Colonic mucosa (tissue), 4 donors: ENCODE measurements around the gene SIVA1. TPM values are rescaled to one million over a fixed set of nuclear protein-coding genes. Genes with fewer than 3 reads are reported as not detected.

Experiments used
- DNase-seq: peaks from one replicate; pipeline ENCODE4 v3.0.0-alpha.2; 2020
- H3K27ac ChIP-seq: fragments of 200-600 bp; one replicate; pipeline ENCODE4 v1.8.0; 2021
- H3K27me3 ChIP-seq: fragments of 200-600 bp; one replicate; pipeline ENCODE4 v1.8.0; 2021
- H3K36me3 ChIP-seq: fragments of 200-600 bp; one replicate; pipeline ENCODE4 v1.8.0; 2021
- H3K4me1 ChIP-seq: fragments of 200-600 bp; one replicate; pipeline ENCODE4 v1.8.0; 2021; ENCODE audit warnings: mild to moderate bottlenecking
- H3K4me3 ChIP-seq: fragments of 200-600 bp; one replicate; pipeline ENCODE4 v1.8.0; 2021
- H3K9ac ChIP-seq, 2 donors: one replicate each; pipeline ENCODE4 v1.7.0; 2013; ENCODE audit warnings: control low read depth in 2 of 2, low read depth in 2 of 2, low read length in 2 of 2
- H3K9me3 ChIP-seq: fragments of 200-600 bp; one replicate; pipeline ENCODE4 v1.8.0; 2021
- intact Hi-C: fragments of 100-400 bp; cut with DNase I; formaldehyde crosslinking; loops from one replicate; pipeline ENCODE4 v1.14.1; 2022
- total RNA-seq, 2 donors: library from RNA; stranded (reverse); fragmentation: NEBNext Ultra II Directional in 1 of 2; extraction: Animal tissue kit (Norgen Biotek cat#: 25700) in 1 of 2; gene quantifications; one replicate each; pipeline ENCODE4 v1.2.1, GENCODE V29; 2021
- TF ChIP-seq, protein P1 (sequence below): fragments of 200-600 bp; IDR thresholded peaks from one replicate; pipeline ENCODE4 v1.8.0; 2022; ENCODE audit warnings: antibody characterized with exemption, mild to moderate bottlenecking
- donor health status: healthy.
- donor health status: DM: no; HTN: no; CAD: no.
- donor health status: DM: no; HTN: no; CAD: no.

The SIVA1 gene
- total RNA-seq, 2 donors from 2014 or later: 58.8 to 153 TPM

DNA sequence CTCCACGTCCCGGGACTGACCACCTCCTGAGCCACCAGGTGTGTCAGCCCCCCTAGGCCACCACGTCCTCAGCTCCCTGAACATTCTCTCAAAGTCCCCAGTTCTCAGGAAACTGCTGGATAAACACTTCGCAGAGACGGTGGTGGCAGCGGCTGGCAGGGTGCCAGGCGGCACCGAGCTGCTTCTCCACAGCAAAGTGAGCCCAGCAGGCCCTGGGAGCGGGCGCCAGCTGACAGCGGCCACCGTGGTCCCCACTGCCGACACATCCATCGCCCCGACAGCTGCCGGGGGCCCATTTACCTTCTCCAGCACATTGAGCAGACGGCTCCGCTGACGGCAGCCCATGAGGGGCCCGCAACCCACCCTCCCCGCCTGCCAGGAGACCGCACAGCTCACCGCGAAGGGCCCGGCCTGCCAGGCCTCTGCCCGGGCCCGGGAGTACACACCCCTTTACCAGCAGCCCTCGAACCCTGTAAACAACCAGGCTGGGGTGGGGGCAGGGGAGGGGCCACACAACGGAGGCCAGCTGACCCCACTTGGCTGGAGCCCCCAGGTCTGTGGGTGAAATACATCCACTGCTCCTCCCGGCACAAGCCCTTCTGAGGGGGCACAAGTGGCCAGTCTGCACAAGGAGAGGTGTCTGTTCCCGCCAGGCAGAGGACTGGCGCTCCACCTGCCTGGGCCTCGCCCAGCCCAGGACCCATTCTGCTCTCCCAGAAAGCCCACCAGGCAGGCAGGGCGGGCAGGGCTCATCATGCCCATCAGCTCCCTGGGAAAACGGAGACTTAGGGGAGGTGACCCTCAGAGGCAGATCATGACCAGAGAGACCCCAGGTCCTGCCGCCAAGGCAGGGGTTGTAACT lies 32.1 kb downstream of the SIVA1 start:
- intact Hi-C loops: no loop called here
- Histone ChIP-seq H3K36me3 (peaks cover 2% of the 10 kb centered on the region), H3K9me3 (no peaks in the 10 kb centered on the region), H3K27ac (no peak overlapping the region), H3K9ac (no peak overlapping the region), H3K4me1 (no peaks in the 10 kb centered on the region), H3K27me3 (no peaks in the 10 kb centered on the region), H3K4me3 (no peak overlapping the region)
- TF ChIP-seq, protein P1, sequence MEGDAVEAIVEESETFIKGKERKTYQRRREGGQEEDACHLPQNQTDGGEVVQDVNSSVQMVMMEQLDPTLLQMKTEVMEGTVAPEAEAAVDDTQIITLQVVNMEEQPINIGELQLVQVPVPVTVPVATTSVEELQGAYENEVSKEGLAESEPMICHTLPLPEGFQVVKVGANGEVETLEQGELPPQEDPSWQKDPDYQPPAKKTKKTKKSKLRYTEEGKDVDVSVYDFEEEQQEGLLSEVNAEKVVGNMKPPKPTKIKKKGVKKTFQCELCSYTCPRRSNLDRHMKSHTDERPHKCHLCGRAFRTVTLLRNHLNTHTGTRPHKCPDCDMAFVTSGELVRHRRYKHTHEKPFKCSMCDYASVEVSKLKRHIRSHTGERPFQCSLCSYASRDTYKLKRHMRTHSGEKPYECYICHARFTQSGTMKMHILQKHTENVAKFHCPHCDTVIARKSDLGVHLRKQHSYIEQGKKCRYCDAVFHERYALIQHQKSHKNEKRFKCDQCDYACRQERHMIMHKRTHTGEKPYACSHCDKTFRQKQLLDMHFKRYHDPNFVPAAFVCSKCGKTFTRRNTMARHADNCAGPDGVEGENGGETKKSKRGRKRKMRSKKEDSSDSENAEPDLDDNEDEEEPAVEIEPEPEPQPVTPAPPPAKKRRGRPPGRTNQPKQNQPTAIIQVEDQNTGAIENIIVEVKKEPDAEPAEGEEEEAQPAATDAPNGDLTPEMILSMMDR: no peak
- no peak for DNase-seq

DNA sequence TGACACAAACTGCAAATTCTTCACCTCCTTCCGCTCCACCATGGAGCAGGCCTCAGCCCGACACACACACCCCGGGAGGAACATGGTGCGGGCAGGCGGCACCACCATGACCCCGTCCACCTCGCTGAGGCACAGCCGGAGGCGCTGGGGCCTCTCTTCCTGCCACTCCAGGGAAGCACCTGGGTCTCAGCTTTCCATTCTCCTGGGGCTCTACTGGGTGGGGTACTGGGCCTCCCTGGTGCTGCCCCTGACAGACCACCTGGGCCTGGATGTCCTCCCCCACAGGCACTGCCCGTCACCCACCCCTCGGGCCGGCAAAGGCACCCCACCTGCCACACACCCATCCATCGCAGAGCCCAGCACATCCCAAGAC lies 32.7 kb downstream of the SIVA1 start:
- H3K4me1 ChIP-seq: no peaks in the 10 kb centered on the region

DNA sequence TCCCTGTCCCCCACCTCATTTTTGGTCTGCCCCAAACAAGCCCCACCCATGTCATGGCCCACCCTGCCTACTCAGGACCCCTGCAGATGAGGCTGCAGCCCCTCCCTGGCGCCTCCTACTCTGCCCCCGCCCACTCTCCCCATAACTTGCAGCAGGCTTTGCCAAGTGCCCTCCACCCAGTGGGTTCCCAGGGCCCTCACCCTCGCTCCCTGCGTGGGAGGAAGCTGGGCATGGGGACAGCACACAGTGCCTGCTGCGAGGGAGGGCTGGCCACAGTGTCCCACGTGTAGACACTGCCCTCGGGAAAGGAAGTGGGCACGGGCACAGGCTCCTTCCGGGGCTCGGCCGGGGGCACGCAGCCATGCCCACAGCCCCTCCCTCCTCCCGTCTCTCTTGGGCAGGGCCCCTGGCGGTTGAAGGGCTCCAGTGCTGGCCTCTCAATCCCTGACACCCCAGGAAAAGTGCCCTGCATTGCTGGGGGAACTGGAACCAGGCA lies 33.2 kb downstream of the SIVA1 start:
- Histone ChIP-seq H3K9ac (no peak overlapping the region), H3K4me1 (no peaks in the 10 kb centered on the region)
- intact Hi-C loops: no loop called here

More for the DNA sequence above, 32.7 kb downstream of the SIVA1 start:
- intact Hi-C loops: no loop called here
- Histone ChIP-seq H3K9ac (no peak overlapping the region), H3K4me3 (no peak overlapping the region), H3K36me3 (peaks cover 8% of the 10 kb centered on the region), H3K27ac (no peak overlapping the region), H3K27me3 (no peaks in the 10 kb centered on the region), H3K9me3 (no peaks in the 10 kb centered on the region)
- TF ChIP-seq, protein P1: no peak
- no peak for DNase-seq

GRCh38 chr14:104786726-104787675 lies 34.1 kb downstream of the SIVA1 start:
- no peaks in the 10 kb centered on the region for H3K9me3 ChIP-seq
- intact Hi-C loops: no loop called here
- no peaks in the 10 kb centered on the region for H3K27me3 ChIP-seq
- peaks cover under 1% of the 10 kb centered on the region for H3K4me1 ChIP-seq
- peak overlapping the region in 1 of 2 donors; percentile 24 for H3K9ac ChIP-seq
- TF ChIP-seq, protein P1: no peak
- H3K27ac ChIP-seq: no peak overlapping the region
- no peak for DNase-seq
- H3K36me3 ChIP-seq: peaks cover 8% of the 10 kb centered on the region
- H3K4me3 ChIP-seq: no peak overlapping the region

More for the DNA sequence above, 33.2 kb downstream of the SIVA1 start:
- no peak overlapping the region for H3K4me3 ChIP-seq
- TF ChIP-seq, protein P1: no peak
- H3K36me3 ChIP-seq: peaks cover 8% of the 10 kb centered on the region
- H3K27me3 ChIP-seq: no peaks in the 10 kb centered on the region
- no peaks in the 10 kb centered on the region for H3K9me3 ChIP-seq
- no peak for DNase-seq
- no peak overlapping the region for H3K27ac ChIP-seq

DNA sequence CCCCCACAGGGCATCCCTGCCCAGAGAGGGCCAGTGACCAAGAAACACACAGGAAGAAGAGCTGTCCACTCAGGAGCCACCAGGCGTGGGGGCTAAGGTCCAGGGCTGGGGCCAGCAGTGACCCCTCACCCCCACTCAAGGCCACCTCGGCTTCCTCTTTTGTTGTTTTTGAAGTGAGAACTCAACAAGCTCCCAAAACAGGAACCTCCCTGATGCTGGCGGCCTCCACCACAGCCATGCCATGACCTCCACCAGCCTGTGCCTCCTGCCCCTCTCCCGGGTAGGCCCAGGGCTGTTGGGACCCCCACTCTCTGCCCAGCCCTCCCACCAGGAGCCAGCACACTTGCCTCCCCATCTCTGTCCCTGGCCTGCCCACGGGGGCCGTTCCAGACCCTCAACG lies 34.8 kb downstream of the SIVA1 start:
- Histone ChIP-seq H3K4me1 (peaks cover 8% of the 10 kb centered on the region), H3K27ac (no peak overlapping the region), H3K4me3 (no peak overlapping the region), H3K9me3 (no peaks in the 10 kb centered on the region), H3K36me3 (peaks cover 8% of the 10 kb centered on the region), H3K27me3 (no peaks in the 10 kb centered on the region), H3K9ac (no peak overlapping the region)
- TF ChIP-seq, protein P1: no peak
- intact Hi-C loops: no loop called here
- no peak for DNase-seq
